Astrocyte (in vitro differentiated cells and primary cell): ENCODE results near the gene TNNI3K. TPM values are rescaled to one million over a fixed set of nuclear protein-coding genes. Genes with fewer than 3 reads are reported as not detected.
A peak's percentile ranks its signal among the peaks of the same experiment; 100 is the strongest.

Experiments used
- DNase-seq: peaks from one replicate; pipeline ENCODE4 v3.0.0-alpha.2; 2010; ENCODE audit warnings: low read depth
- FAIRE-seq: peaks from 2 replicates; lab custom pipeline; 2011; peaks lifted over from hg19 to GRCh38; lab: Jason Lieb, UNC
- H2AFZ ChIP-seq: 2 replicates; pipeline ENCODE4 v1.6.0; 2012; ENCODE audit warnings: low read depth, low read length, inconsistent platforms
- H3K27ac ChIP-seq: 2 replicates; pipeline ENCODE4 v1.5.1; 2011; ENCODE audit warnings: low read depth, low read length, inconsistent platforms
- H3K27me3 ChIP-seq: 2 replicates; pipeline ENCODE4 v1.6.0; 2011; ENCODE audit warnings: low read length, inconsistent platforms; ENCODE audit not compliant: insufficient read depth
- H3K36me3 ChIP-seq: 2 replicates; pipeline ENCODE4 v1.5.1; 2011; ENCODE audit warnings: low read length, inconsistent platforms; ENCODE audit not compliant: insufficient read depth
- H3K4me1 ChIP-seq: 2 replicates; pipeline ENCODE4 v1.5.1; 2011; ENCODE audit warnings: low read length, inconsistent platforms; ENCODE audit not compliant: insufficient read depth
- H3K4me2 ChIP-seq: 2 replicates; pipeline ENCODE4 v1.6.0; 2012; ENCODE audit warnings: low read length, inconsistent platforms
- H3K4me3 ChIP-seq: 2 replicates; pipeline ENCODE4 v1.5.1; 2011; ENCODE audit warnings: low read depth, mild to moderate bottlenecking, low read length, inconsistent platforms; ENCODE audit not compliant: insufficient read depth
- H3K79me2 ChIP-seq: 2 replicates; pipeline ENCODE4 v1.6.0; 2012; ENCODE audit warnings: mild to moderate bottlenecking, low read length, inconsistent platforms; ENCODE audit not compliant: insufficient read depth
- H3K9ac ChIP-seq: 2 replicates; pipeline ENCODE4 v1.6.0; 2012; ENCODE audit warnings: mild to moderate bottlenecking, low read length, inconsistent platforms
- H3K9me3 ChIP-seq: 2 replicates; pipeline ENCODE4 v1.5.1; 2012; ENCODE audit warnings: low read depth, mild to moderate bottlenecking, low read length, inconsistent platforms; ENCODE audit not compliant: insufficient read depth
- H4K20me1 ChIP-seq: 2 replicates; pipeline ENCODE4 v1.6.0; 2012; ENCODE audit warnings: low read length, inconsistent platforms; ENCODE audit not compliant: insufficient read depth
- H3K27ac Mint-ChIP-seq: one replicate; pipeline ENCODE4 v1.8.0; 2021; ENCODE audit warnings: mild to moderate bottlenecking, mixed read lengths; ENCODE audit not compliant: unreplicated experiment
- H3K27me3 Mint-ChIP-seq: one replicate; pipeline ENCODE4 v1.8.0; 2021; ENCODE audit warnings: low read depth, mixed read lengths; ENCODE audit not compliant: unreplicated experiment
- H3K36me3 Mint-ChIP-seq: one replicate; pipeline ENCODE4 v1.8.0; 2021; ENCODE audit warnings: low read depth, mixed read lengths; ENCODE audit not compliant: unreplicated experiment
- H3K4me1 Mint-ChIP-seq: one replicate; pipeline ENCODE4 v1.8.0; 2021; ENCODE audit warnings: low read depth, mixed read lengths; ENCODE audit not compliant: unreplicated experiment
- H3K4me3 Mint-ChIP-seq: one replicate; pipeline ENCODE4 v1.8.0; 2021; ENCODE audit warnings: mild to moderate bottlenecking, moderate library complexity, mixed read lengths; ENCODE audit not compliant: unreplicated experiment
- H3K9me3 Mint-ChIP-seq: one replicate; pipeline ENCODE4 v1.8.0; 2021; ENCODE audit warnings: mild to moderate bottlenecking, mixed read lengths; ENCODE audit not compliant: unreplicated experiment
- CTCF ChIP-seq: IDR thresholded peaks from 2 replicates; pipeline ENCODE4 v1.5.1; 2011; ENCODE audit warnings: low read depth, mild to moderate bottlenecking, inconsistent platforms, low read length, moderate library complexity; ENCODE audit not compliant: insufficient read depth
- EZH2 ChIP-seq: IDR thresholded peaks from 2 replicates; pipeline ENCODE4 v1.6.1; 2012; ENCODE audit warnings: mild to moderate bottlenecking, low read length, inconsistent platforms; ENCODE audit not compliant: insufficient read depth
- total RNA-seq: library from RNA; stranded (reverse); gene quantifications from 2 replicates; pipeline ENCODE4 v1.2.1, GENCODE V29; 2021

Gene TNNI3K
- total RNA-seq, 1 donor from 2014 or later = 0.45 TPM

- Histone ChIP-seq H3K79me2 (no peaks in the 10 kb centered on the region), H3K27ac (no peak overlapping the region), H3K4me2 (no peak overlapping the region), H4K20me1 (no peaks in the 10 kb centered on the region), H3K27me3 (no peaks in the 10 kb centered on the region), H2AFZ (no peak overlapping the region), H3K9ac (no peak overlapping the region), H3K9me3 (no peaks in the 10 kb centered on the region), H3K36me3 (no peaks in the 10 kb centered on the region), H3K4me1 (no peaks in the 10 kb centered on the region), H3K4me3 (no peak overlapping the region)
- Mint-ChIP-seq H3K36me3 (no peaks in the 10 kb centered on the region), H3K9me3 (no peaks in the 10 kb centered on the region), H3K4me3 (no peak overlapping the region), H3K4me1 (peaks cover 2% of the 10 kb centered on the region), H3K27ac (no peak overlapping the region), H3K27me3 (no peaks in the 10 kb centered on the region)
- no peak for TF ChIP-seq EZH2
- TF ChIP-seq CTCF = no peak
- no peak for DNase-seq
- no peak for FAIRE-seq
Observed at GRCh38 chr1:74328851-74329250, 93.7 kb downstream of the TNNI3K start.

GRCh38 chr1:74333244-74333643 lies 98.1 kb downstream of the TNNI3K start:
- Histone ChIP-seq H3K36me3 (no peaks in the 10 kb centered on the region), H2AFZ (no peak overlapping the region), H3K79me2 (no peaks in the 10 kb centered on the region), H3K4me2 (no peak overlapping the region), H3K4me3 (no peak overlapping the region), H3K4me1 (no peaks in the 10 kb centered on the region), H4K20me1 (no peaks in the 10 kb centered on the region), H3K9me3 (no peaks in the 10 kb centered on the region), H3K27me3 (no peaks in the 10 kb centered on the region), H3K9ac (no peak overlapping the region), H3K27ac (no peak overlapping the region)
- H3K9me3 Mint-ChIP-seq = no peaks in the 10 kb centered on the region
- H3K27me3 Mint-ChIP-seq = no peaks in the 10 kb centered on the region
- FAIRE-seq (no peak), DNase-seq (no peak)
- TF ChIP-seq CTCF (no peak), EZH2 (no peak)
- no peak overlapping the region for H3K4me3 Mint-ChIP-seq
- peaks cover 12% of the 10 kb centered on the region for H3K4me1 Mint-ChIP-seq
- H3K36me3 Mint-ChIP-seq = no peaks in the 10 kb centered on the region
- H3K27ac Mint-ChIP-seq = no peak overlapping the region

DNA sequence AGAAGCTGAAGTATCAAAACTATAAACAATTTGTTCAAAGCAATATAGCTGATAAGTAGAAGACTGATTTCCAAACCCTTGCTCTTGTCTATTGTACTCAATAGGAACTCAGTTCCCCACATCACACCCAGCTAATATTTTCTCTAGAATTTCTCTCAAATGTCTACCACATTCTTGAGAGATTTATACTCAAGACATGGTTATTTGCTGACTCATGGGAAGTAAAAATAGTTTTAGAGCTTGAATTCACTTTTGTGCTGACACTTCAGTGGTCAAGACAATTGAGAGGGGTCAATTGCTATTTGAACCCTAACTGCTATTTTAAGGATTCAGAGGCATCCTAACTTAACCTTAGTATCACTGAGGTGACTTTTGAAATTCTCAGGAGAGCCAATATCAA lies 99.0 kb downstream of the TNNI3K start:
- Histone ChIP-seq H3K36me3 (no peaks in the 10 kb centered on the region), H3K27ac (no peak overlapping the region), H3K9me3 (no peaks in the 10 kb centered on the region), H3K79me2 (no peaks in the 10 kb centered on the region), H3K9ac (no peak overlapping the region), H4K20me1 (no peaks in the 10 kb centered on the region), H3K4me2 (no peak overlapping the region), H3K27me3 (no peaks in the 10 kb centered on the region), H2AFZ (no peak overlapping the region), H3K4me1 (no peaks in the 10 kb centered on the region), H3K4me3 (no peak overlapping the region)
- H3K4me3 Mint-ChIP-seq = no peak overlapping the region
- H3K9me3 Mint-ChIP-seq = no peaks in the 10 kb centered on the region
- H3K27ac Mint-ChIP-seq = peak overlapping the region; percentile 86
- H3K4me1 Mint-ChIP-seq = peaks cover 12% of the 10 kb centered on the region
- no peaks in the 10 kb centered on the region for H3K36me3 Mint-ChIP-seq
- FAIRE-seq = no peak
- no peaks in the 10 kb centered on the region for H3K27me3 Mint-ChIP-seq
- TF ChIP-seq CTCF = no peak
- DNase-seq = peak; percentile 52
